ENCODE data around the gene VPS13D.

VPS13D gene

GRCh38 chr1:12408662-12409061 is 178.8 kb downstream of the VPS13D start:
- DNase-seq = no peak

- DNase-seq = no peak
Observed at GRCh38 chr1:12409681-12410080, 179.9 kb downstream of the VPS13D start.

- DNase-seq = no peak
Observed at GRCh38 chr1:12410351-12410750, 180.5 kb downstream of the VPS13D start.

- DNase-seq = no peak
Observed at GRCh38 chr1:12411098-12411497, 181.3 kb downstream of the VPS13D start.

GRCh38 chr1:12411747-12412146 is 181.9 kb downstream of the VPS13D start:
- no peak for DNase-seq

GRCh38 chr1:12412439-12412838 is 182.6 kb downstream of the VPS13D start:
- DNase-seq = no peak

- no peak for DNase-seq
Observed at GRCh38 chr1:12413664-12414410, 184.0 kb downstream of the VPS13D start.

- no peak for DNase-seq
Observed at GRCh38 chr1:12414444-12415018, 184.7 kb downstream of the VPS13D start.

GRCh38 chr1:12415038-12415466 is 185.2 kb downstream of the VPS13D start:
- no peak for DNase-seq

GRCh38 chr1:12416101-12416500 is 186.3 kb downstream of the VPS13D start:
- no peak for DNase-seq

- DNase-seq = no peak
Observed at GRCh38 chr1:12416744-12417143, 186.9 kb downstream of the VPS13D start.

GRCh38 chr1:12417389-12417788 is 187.6 kb downstream of the VPS13D start:
- DNase-seq = no peak

- DNase-seq = no peak
Observed at GRCh38 chr1:12420171-12420570, 190.3 kb downstream of the VPS13D start.

GRCh38 chr1:12422488-12422887 is 192.7 kb downstream of the VPS13D start:
- no peak for DNase-seq

GRCh38 chr1:12424087-12424529 is 194.3 kb downstream of the VPS13D start:
- DNase-seq = no peak

GRCh38 chr1:12424793-12425192 is 195.0 kb downstream of the VPS13D start:
- DNase-seq = no peak

GRCh38 chr1:12426030-12426429 is 196.2 kb downstream of the VPS13D start:
- DNase-seq = no peak

- no peak for DNase-seq
Observed at GRCh38 chr1:12428334-12428733, 198.5 kb downstream of the VPS13D start.

- DNase-seq = no peak
Observed at GRCh38 chr1:12430525-12430924, 200.7 kb downstream of the VPS13D start.

GRCh38 chr1:12432897-12433296 is 203.1 kb downstream of the VPS13D start:
- no peak for DNase-seq

- no peak for DNase-seq
Observed at GRCh38 chr1:12433323-12434053, 203.7 kb downstream of the VPS13D start.

- peak; percentile 50 for DNase-seq
Observed at GRCh38 chr1:12434174-12434573, 204.3 kb downstream of the VPS13D start.

GRCh38 chr1:12434686-12435085 is 204.9 kb downstream of the VPS13D start:
- DNase-seq = no peak
